NOMO-1 treated with dmso at 0.1 percent for 144 hours (cell line): ENCODE measurements around the gene PARP4.
"Not testable (repeated sequence)": the region's sequence is repeated elsewhere in the genome, so short reads cannot be mapped to it uniquely, and the experiment has no call there.

Experiments
- DNase-seq: peaks from one replicate; lab custom pipeline; 2025; ENCODE audit not compliant: unreplicated experiment; lab: John Stamatoyannopoulos, UW

The PARP4 gene

DNA sequence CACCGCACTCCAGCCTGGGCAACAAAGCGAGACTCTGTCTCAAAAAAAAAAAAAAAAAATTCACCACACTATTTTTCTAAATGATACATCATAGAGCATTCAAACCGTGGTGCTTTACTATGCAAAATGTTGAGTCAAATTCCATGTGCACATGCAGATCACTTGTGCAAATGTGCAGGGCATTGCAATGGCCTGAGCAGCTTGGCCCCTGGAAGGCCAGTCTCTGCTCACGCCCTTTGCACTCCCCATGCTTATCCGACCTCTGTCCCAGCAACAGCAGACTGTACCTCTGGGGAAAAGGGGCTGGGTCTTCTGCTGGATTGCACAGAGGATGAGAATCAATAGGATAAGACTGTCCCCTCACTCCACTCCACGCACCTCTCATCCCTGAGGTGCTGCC lies 58.5 kb downstream of the PARP4 start:
- no peak for DNase-seq

DNA sequence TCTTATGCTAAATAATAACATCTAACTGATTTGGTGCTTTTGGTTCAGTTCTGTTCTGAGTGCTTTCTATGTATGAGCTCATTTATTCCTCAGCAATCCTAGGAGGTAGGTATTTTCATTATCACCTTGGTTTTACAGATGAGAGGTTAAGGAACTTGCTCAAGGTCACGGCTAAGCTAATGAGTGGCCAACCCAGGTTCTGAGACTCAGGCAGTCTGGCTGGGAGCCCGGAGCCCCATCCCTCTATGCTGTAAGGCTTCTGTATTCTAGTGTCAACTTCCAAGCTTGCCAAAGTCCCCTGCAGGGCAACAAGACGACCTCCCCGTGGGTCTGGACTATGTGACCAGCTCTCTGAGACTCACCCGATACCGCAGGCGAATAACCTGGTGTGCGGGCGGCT lies 60.5 kb downstream of the PARP4 start:
- no peak for DNase-seq

DNA sequence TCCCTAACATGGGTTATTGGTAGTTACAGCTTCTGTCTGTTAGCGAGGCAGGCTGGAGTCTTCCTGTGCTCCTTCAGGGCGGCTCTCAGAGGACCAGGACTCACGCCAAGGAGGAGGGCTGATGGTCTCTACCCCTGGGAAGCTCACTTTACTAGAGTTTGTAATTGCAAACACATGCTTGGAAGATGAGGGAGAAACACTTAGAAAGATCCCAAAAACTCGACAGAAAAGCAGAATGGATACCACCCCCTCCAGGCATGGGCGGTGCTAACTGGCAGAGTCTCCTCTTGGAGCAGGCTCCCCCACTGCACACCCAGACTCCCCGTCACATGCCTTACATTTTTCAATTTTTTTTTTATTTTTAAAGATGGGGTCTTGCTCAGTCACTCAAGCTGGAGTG lies 62.0 kb downstream of the PARP4 start:
- no peak for DNase-seq

DNA sequence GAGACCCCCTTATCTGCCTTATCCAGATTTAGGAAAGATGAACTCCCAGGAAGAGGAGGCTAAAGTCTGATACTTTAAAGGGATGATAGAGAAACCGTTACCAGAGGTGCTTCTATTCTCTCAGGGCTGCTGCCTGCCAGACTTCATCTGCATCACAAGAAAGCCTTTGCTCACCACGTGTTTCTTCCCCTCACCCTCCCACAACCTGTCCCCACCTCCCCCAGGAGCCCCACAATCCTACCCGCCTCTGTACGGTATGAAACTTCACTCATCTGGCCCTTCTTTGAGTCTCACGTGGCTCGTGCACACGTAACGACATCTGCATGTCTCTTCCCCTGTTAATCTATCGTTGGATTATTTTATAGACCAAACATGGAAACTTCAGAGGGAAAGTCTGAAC lies 67.7 kb downstream of the PARP4 start:
- not testable (repeated sequence) for DNase-seq

DNA sequence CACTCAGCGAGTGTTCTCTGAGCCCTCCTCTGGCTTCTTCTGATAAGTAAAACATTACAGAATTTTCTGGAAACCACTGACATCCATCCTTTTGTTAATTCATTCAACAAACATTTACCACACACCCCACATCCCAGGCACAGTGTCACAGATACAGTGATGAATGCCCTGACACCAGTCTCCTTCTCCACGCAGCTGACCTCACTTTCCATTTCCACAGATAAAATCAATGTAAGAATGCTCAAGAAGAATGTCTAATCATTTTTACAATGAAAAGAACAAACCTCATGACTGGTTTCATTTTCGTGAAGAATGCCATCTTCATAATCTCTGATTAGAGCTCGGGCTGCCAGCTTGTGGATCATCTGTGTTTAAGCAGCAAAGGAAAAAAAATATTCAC lies 69.2 kb downstream of the PARP4 start:
- DNase-seq, result no peak

DNA sequence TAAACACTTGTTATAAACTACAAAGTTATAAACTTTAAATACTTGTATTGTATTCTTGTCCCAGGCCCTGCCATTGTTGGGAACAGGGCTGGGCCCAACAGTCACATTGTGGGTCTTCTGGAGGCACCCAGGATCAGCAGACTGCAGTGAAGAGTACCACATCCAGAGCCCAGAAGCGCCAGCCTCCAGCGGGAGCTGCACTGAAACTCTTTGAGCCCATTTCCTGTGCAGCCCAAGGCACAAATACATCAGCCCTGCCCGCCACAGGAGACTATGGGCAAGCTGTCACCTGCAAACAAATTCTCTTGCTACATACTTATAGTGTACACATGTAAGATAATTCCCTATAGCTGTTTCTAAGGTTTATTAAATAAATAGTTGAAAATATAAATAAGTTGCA lies 86.5 kb downstream of the PARP4 start:
- not testable (repeated sequence) for DNase-seq

DNA sequence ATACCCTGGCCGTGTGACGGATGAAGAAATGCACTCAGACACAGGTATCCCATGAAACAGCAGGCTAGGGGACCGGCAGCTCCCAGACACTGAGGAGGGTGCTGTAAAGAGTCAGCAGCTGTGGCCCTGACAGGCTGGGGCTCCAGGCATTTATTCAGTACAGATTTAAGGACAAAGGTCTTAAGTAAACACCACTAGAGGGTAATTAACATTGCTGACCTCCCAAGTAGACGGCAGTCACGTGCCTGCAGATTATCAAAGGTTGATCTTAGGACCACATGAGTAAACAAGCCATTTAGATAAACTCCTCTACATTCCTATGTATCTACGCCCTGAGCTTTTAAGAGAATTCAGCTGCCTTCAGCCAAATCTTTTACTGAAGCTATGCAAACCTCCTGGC lies 92.9 kb downstream of the PARP4 start:
- DNase-seq, result not testable (repeated sequence)

DNA sequence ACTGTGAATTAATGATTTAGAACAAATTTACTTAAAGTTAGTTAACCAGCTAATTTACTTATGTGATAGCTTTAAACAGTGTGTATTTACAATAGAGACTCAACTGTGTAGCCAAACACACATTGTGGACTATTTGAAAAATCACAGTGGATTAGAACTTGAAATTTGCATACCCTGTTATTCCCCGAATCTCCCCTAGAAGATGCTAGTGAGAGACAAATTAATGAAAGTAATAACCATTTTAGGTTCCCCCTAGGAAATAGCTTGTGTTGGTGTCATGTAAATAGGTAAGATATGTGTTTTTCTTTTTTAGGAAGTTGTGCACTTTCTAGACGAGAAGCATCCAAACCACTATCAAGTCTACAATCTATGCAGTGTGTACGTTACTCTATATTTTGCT lies 104.7 kb downstream of the PARP4 start:
- DNase-seq, result no peak

DNA sequence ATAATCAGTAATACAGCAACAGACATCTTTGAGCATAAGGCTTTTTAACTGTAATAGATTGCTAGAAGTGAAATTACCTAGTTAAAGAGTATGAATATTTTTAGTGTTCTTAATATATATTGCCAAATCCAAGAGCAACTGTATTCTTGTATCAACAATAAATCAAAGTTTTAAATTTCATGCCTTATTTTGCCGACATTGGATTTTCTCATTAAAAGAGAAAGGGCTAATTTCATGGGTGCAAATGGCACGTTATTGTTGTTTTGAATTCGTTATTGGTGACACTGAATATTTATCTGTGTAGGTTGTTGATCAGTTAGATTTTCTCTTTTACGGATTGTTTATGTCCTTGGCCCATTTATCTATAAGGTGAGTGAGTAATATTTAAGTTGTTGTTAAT lies 106.1 kb downstream of the PARP4 start:
- DNase-seq, result no peak

DNA sequence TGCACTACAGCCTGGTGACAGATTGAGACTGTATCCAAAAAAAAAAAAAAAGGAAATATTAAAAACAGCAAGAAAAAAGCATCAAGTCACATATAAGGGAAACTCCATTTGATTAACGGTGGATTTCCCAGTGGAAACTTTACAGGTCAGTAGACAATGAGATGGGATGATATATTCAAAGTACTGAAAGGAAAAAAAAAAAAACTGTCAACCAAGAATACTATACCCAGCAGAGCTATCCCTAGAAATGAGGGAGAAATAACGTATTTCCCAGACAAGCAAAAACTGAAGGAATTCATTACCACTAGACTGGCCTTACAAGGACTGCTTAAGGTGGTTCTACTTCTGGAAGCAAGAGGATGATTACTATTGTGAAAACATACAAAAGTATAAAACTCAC lies 115.8 kb downstream of the PARP4 start:
- no peak for DNase-seq

DNA sequence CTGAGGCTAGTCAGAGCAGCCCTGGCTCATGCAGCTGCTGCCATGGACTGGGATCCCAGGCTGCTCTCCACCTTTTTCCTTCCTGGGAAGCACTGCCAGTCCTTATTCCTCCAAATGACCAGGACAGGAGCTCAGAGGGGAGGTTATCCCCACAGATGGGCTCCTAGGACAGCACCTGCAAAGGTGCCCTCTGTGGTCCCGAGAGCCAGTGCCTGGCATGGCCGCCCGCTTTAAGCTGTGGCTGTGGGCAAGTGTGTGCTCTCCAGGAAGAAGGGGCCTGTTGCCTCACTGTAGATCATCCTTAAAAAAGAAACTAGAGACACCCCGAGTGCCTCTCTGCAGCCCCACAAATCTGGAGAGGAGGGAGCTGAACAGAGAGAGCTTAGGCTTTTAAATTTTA lies 119.6 kb downstream of the PARP4 start:
- no peak for DNase-seq

DNA sequence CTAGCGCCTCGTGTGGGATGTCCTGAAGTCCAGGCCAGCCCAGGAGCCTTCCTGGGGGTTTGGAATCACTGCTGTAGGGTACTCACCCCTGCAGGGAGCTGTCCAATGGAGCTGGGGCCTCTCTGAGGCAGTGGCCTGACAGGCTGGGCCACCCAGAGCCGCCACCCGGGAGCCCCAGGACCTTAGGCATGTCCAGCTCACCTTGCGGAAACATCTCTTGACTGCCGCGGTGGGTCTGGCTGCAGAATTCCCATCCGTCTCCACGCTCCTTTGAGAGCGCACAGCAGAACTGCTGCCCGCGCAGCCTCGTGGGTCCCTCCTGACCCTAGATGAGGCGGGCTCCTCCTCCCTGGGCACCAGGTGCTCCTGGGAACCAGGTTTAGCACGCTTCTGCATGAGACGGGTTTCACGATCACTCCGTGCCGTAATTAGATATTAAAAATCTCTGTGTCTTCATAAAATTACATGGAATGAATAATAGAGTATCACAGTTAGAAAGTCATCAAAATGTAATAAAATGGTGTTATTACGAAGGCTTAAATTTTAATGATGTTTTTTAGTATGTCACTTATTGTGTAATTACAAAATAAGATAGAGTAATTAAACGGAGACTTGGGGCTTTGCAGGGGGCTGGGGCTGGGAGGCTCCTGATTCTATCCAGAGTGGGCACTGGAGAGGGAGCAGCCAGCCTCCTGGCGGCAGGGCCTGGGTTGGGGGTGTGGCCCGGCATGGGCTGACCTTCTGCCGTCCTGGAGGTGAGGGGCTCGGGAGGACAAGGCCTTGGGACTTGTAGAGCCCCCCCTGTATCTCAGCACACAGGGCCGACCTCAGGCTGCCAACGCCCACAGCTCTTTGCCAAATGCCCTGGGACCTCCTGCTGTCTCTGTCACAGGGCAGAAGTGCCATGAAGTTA lies 120.6 kb downstream of the PARP4 start:
- DNase-seq, result not testable (repeated sequence)

DNA sequence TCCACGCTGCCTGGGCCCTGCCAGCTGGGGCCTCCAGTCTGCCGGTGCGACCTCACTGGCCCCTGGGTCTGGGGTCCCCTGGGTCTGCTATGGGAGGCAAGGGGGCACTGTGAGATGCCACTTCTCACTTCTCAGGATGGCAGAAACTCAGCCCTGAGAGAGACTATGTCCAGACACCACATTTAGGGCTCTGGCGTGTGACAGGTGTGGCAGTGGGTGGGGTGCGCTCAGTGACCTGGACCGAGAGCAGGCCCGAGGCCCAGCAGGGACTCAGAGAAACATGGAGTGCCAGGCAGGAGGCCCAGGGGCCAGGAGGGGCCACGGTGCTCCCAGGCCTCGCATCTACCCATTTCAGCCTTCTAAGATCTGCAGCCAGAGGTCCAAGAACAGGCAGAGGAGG lies 121.8 kb downstream of the PARP4 start:
- not testable (repeated sequence) for DNase-seq

DNA sequence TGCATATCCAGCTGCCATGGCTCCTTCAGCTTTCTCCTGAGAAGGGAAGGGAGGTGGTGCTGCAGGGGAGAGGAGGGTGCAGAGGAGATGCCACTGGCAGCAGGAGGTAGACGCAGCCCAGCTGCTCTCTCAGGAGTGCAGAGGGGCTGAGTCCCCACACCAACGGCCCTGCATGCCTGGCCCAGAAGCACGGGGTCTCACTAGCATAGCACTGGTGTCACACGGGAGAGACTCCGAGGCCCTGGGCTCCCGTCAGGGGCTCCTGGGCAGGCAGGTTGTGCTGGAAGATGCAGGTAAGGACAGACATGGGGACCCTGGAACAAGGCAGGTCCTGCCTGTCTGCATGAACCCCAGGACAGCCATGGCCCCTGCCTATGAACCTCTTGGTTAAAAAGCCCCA lies 123.1 kb downstream of the PARP4 start:
- DNase-seq, result no peak

DNA sequence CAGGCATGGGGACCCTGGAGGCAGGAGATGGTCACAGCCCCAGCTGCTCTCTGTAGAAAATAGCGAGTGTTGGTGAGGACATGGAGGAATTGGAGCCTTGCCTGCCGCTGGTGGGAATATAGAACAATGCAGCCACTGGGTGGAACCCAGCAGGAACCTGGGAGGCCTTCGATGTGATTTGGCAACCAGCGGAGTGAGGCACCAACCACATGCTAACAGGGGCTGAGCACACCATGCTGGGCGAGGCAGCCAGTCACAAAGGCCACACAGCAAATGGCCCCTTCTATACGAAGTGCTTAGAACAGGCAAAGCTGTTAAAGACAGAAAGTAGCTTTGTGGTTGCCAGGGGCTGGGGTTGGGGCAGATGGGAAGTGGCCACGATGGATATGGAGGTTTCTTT lies 123.8 kb downstream of the PARP4 start:
- DNase-seq, result not testable (repeated sequence)

DNA sequence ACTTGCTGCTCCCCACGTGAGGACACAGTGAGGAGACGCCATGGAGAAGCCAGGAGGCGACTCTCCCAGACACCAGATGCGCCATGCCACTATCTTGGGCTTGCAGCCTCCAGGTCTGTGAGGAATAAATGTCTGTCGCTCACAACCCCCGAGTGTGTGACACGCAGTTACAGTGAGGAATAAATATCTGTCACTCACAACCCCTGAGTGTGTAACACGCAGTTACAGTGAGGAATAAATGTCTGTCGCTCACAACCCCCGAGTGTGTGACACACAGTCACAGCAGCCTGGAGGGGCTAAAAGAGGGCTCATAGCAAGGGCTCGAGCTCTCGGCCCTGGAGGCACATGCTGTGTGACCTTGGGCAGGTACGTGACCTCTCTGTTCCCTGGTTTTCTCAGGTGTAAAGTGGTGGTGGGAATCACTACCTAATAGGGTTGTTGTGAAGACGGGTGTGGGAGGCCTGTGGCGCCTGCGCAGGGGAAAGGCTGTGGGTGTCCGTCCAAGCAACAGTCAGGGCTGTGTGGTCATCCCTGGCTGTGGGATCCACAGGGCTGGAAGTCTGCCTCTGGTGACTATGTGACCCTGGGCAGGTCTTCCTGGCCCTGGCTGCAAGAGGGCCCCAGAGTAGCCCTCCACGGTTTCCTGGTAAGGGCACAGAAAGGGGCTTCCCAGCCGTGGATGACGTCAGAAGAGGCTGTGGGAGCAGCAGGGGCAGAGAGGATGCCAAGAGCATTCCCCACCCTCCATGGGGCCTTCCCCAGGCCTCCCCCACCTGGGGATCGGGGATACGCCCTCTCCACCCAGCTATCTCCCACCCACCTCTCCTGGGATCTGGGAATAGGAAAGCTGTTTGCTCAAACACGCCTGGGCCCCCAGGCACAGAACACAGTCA lies 125.5 kb downstream of the PARP4 start:
- no peak for DNase-seq

DNA sequence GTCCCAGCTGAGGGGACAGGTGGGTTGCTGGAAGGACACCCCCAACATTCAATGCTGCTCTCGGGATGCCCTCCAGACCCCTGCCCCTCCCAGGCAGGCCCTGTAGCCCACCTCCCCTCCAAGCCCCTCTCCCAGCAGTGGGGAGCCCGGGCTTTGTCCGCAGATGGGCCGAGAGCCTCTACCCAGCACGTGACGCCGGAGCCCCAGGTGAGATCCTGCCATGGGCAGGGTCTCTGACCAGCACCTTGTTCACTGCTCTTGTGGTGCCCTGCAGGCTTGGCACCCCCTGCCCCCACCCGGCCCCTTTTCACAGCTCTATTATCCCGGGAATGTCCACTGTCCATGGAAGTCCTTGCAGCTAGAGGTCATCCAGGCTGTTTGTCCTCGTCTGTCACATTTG lies 126.7 kb downstream of the PARP4 start:
- DNase-seq, result no peak

DNA sequence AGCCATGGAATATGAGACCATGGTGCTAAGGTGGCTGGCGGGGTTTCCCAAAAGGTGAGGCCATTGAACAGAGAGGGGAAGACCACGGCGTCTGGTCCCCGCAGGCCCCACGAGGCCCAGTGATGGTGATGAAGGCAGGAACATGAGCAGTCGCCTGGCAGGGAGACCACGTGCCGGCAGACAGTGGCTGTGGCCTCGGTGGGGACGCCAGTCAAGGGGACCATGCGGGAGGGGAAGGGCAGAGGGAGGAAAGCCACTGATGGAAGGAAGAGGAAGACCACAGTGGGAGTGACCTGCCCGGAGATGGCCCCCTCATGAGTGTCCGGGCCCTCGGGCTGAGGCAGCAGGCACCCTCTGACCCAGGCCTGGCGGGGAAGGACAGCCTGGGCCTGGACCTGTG lies 127.6 kb downstream of the PARP4 start:
- not testable (repeated sequence) for DNase-seq

DNA sequence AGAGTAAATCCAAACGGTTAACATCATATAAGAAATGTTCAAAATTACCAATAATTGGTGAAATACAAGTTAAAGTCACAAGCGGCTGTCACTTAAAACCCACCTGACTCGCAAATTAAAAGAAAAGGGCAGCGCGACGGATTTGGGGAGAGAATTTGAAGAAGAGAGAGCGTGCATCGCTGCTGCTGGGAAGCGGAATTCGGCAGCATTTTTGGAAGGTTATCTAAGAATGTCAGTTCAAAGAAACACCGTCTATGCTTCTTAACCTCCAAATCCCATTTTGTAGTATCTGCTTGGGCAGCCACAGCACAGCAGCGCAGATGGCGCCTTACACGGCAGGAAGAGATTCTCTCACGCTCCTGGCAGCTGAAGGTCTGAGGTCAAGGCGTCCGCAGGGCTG lies 128.5 kb downstream of the PARP4 start:
- not testable (repeated sequence) for DNase-seq

DNA sequence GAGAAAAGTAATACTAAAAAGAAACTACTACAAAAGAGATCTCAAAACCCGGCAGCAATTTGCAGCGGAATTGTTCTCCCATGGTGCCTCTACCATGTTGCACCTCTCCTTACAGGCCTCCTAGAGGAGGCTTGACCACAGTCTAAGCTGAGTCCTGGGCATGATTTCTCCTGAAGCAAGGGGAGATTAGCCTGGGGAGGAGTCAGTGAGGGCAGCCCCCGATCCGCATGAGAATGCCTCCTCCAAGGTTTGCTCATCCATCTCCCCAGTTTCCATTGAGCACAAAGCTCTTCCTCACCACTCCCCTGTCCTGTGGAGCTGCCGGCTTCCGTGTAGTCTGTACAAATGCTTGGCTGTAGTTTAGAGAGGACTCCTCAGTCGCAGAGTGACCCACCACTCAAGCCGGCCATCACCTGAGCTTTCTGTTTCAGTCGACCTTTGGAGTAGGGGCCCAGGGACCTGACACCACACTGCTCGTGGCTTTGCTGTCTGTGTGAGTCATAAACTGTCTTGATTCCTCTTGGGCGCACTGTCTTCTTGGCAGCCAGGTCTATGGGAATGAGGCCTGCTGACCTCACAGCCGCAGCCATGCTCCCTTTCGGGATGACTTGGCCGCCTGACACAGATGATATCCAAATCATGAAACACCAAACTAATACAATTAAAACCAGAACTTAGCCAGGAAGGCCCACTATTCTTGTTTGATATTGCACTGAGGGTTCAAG lies 130.9 kb downstream of the PARP4 start:
- no peak for DNase-seq

DNA sequence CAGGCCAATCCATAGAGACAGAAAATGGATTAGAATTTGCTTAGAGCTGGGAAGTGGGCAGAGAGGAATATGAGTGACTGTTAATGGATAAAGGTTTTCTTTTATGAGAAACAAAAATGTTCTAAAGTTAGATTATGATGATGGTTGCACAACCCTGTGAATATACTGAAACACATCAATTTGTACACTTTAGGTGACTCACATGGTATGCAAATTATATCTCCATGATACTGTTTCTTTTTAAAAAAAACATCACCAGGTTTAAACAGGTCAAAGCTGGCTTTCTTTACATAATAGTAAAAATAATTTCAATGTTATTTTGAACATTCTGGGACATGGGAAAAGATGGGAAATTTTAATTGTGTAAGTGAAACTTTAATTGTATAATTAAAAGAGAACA lies 131.7 kb downstream of the PARP4 start:
- not testable (repeated sequence) for DNase-seq
